Lung (tissue), 12 donors: ENCODE data around the gene BRWD1. TPM values are rescaled to one million over a fixed set of nuclear protein-coding genes. Genes with fewer than 3 reads are reported as not detected.
A peak's percentile ranks its signal among the peaks of the same experiment; 100 is the strongest.
"Not testable (repeated sequence)": the region's sequence is repeated elsewhere in the genome, so short reads cannot be mapped to it uniquely, and the experiment has no call there.

Source experiments
- ATAC-seq: fragments of 200-7000 bp; cut with Tn5 transposase; one replicate; pipeline ENCODE4 v1.9.1; 2020; ENCODE audit warnings: moderate number of reproducible peaks; ENCODE audit not compliant: insufficient read depth, low FRiP score
- DNase-seq, 3 donors: peaks; one replicate each; pipeline ENCODE4 v3.0.0-alpha.2; 2013 to 2017
- H3K27ac ChIP-seq, 2 donors: one replicate each; pipeline ENCODE4 v1.5.1; 2013; ENCODE audit warnings: mild to moderate bottlenecking in 2 of 2, moderate library complexity in 2 of 2, control low read depth in 1 of 2, inconsistent platforms in 1 of 2, low read depth in 1 of 2, low read length in 1 of 2
- H3K27me3 ChIP-seq, 3 donors: one replicate each; pipeline ENCODE4 v1.5.1; 2013; ENCODE audit warnings: low read length in 2 of 3; ENCODE audit not compliant: control insufficient read depth in 3 of 3, insufficient read depth in 3 of 3
- H3K36me3 ChIP-seq, 4 donors: one replicate each; pipeline ENCODE4 v1.5.1; 2013; ENCODE audit warnings: low read length in 4 of 4, mild to moderate bottlenecking in 1 of 4, moderate library complexity in 1 of 4; ENCODE audit not compliant: control insufficient read depth in 4 of 4, insufficient read depth in 4 of 4
- H3K4me1 ChIP-seq, 5 donors: one replicate each; pipeline ENCODE4 v1.5.1; 2013; ENCODE audit warnings: low read length in 5 of 5, mild to moderate bottlenecking in 2 of 5, moderate library complexity in 1 of 5; ENCODE audit not compliant: control insufficient read depth in 5 of 5, insufficient read depth in 5 of 5
- H3K4me3 ChIP-seq: one replicate; pipeline ENCODE4 v1.5.1; 2013; ENCODE audit warnings: mild to moderate bottlenecking, control low read depth, moderate library complexity
- H3K9ac ChIP-seq, 2 donors: one replicate each; pipeline ENCODE4 v1.5.1; 2013; ENCODE audit warnings: low read length in 2 of 2, control low read depth in 1 of 2; ENCODE audit not compliant: insufficient read depth in 1 of 2
- H3K9me3 ChIP-seq, 4 donors: one replicate each; pipeline ENCODE4 v1.5.1; 2013; ENCODE audit warnings: low read length in 3 of 4, mild to moderate bottlenecking in 1 of 4, moderate library complexity in 1 of 4; ENCODE audit not compliant: control insufficient read depth in 4 of 4, insufficient read depth in 3 of 4
- CTCF ChIP-seq: IDR thresholded peaks from 2 replicates; pipeline ENCODE4 v1.5.1; 2012; ENCODE audit warnings: mild to moderate bottlenecking; ENCODE audit errors: control extremely low read depth, extremely low read depth
- WGBS, 2 donors: extraction: QIAGEN DNeasy Blood & Tissue Kit; methylation state at CpG; one replicate each; pipeline ENCODE4 v1.1.7; 2013; 5-methylcytosine and 5-hydroxymethylcytosine counted together
- polyA plus RNA-seq, 2 donors: library from polyadenylated mRNA; stranded (reverse); fragments of 200-250 nt; gene quantifications; one replicate each; pipeline ENCODE4 v1.2.1, GENCODE V29; 2013
- total RNA-seq, 2 donors: library from RNA; depleted of rRNA in 1 of 2; stranded (reverse); fragments of >200 nt in 1 of 2; gene quantifications; one replicate each; pipeline ENCODE4 v1.2.1, GENCODE V29; 2014 to 2021
- donor health status: control.
- donor health status: control.
- donor health status: Bipolar disorder and iron deficiency.
- donor health status: healthy.
- donor health status: DM: yes; HTN: yes; CAD: no.

BRWD1 gene
- total and polyA plus RNA-seq, 4 donors, result 9.5 to 145 (median 20.1) TPM

- Histone ChIP-seq H3K4me3 (no peak overlapping the region), H3K36me3 (no peaks in the 10 kb centered on the region), H3K27ac (no peak overlapping the region), H3K4me1 (peaks cover 0 to 15% (median 5%) of the 10 kb centered on the region in 5 donors), H3K9me3 (no peaks in the 10 kb centered on the region), H3K9ac (no peak overlapping the region), H3K27me3 (no peaks in the 10 kb centered on the region)
- DNase-seq (peak; percentile 45 to 52 (median 46)), ATAC-seq (peak; percentile 1)
- TF ChIP-seq CTCF, result no peak
- 71 to 89% methylated on average over 14 of the region's 14 CpGs for WGBS, 2 donors
These were observed 175.9 kb downstream of the BRWD1 start for GRCh38 chr21:39137248-39138178.

GRCh38 chr21:39136711-39137110 lies 176.7 kb downstream of the BRWD1 start:
- no peaks in the 10 kb centered on the region for H3K9me3 ChIP-seq
- H3K4me3 ChIP-seq, result no peak overlapping the region
- H3K27ac ChIP-seq, result no peak overlapping the region
- ATAC-seq (no peak), DNase-seq (no peak)
- WGBS, 2 donors, result 95 to 97% methylated on average over 5 of the region's 5 CpGs
- no peak for TF ChIP-seq CTCF
- H3K4me1 ChIP-seq, result peaks cover 0 to 15% (median 5%) of the 10 kb centered on the region in 5 donors
- no peaks in the 10 kb centered on the region for H3K36me3 ChIP-seq
- no peaks in the 10 kb centered on the region for H3K27me3 ChIP-seq
- no peak overlapping the region for H3K9ac ChIP-seq

GRCh38 chr21:39136138-39136537 lies 177.3 kb downstream of the BRWD1 start:
- not testable (repeated sequence) for H3K9ac ChIP-seq, H3K9me3 ChIP-seq, H3K27me3 ChIP-seq, H3K4me3 ChIP-seq, H3K27ac ChIP-seq, ATAC-seq, H3K36me3 ChIP-seq
- DNase-seq, result peak; percentile 62 to 77 (median 66)
- 46 to 60% methylated on average over 8 of the region's 8 CpGs for WGBS, 2 donors
- H3K4me1 ChIP-seq, result peaks cover 0 to 15% (median 5%) of the 10 kb centered on the region in 5 donors

- peaks cover 0 to 6% (median 4%) of the 10 kb centered on the region in 4 donors for H3K9me3 ChIP-seq
- no peak overlapping the region for H3K9ac ChIP-seq
- peaks cover 0 to 15% (median 5%) of the 10 kb centered on the region in 5 donors for H3K4me1 ChIP-seq
- H3K27ac ChIP-seq, result no peak overlapping the region
- DNase-seq (no peak), ATAC-seq (no peak)
- TF ChIP-seq CTCF, result no peak
- no peak overlapping the region for H3K4me3 ChIP-seq
- H3K36me3 ChIP-seq, result no peaks in the 10 kb centered on the region
- no peaks in the 10 kb centered on the region for H3K27me3 ChIP-seq
- 90 to 93% methylated on average over 15 of the region's 15 CpGs for WGBS, 2 donors
These were observed 179.1 kb downstream of the BRWD1 start for GRCh38 chr21:39134288-39134810.
